H9 (cell line): ENCODE results near the gene DDIT4. TPM values are rescaled to one million over a fixed set of nuclear protein-coding genes. Genes with fewer than 3 reads are reported as not detected.

ENCODE experiments used
- DNase-seq: peaks from one replicate; pipeline ENCODE4 v3.0.0-alpha.2; 2017
- H2AFZ ChIP-seq: one replicate; pipeline ENCODE4 v1.6.1; 2013; ENCODE audit warnings: mild to moderate bottlenecking, low read length, control low read depth, moderate library complexity
- H2AK5ac ChIP-seq: 2 replicates; pipeline ENCODE4 v1.6.1; 2013; ENCODE audit warnings: low read length, control low read depth, mixed read lengths; ENCODE audit not compliant: insufficient read length
- H2BK120ac ChIP-seq: one replicate; pipeline ENCODE4 v1.6.1; 2013; ENCODE audit warnings: low read depth, mild to moderate bottlenecking, low read length, control low read depth, inconsistent platforms; ENCODE audit not compliant: poor library complexity, severe bottlenecking
- H2BK12ac ChIP-seq: 2 replicates; pipeline ENCODE4 v1.6.1; 2013; ENCODE audit warnings: low read length, control low read depth, mixed read lengths, low read depth; ENCODE audit not compliant: insufficient read length
- H2BK15ac ChIP-seq: 2 replicates; pipeline ENCODE4 v1.6.1; 2013; ENCODE audit warnings: low read depth, low read length, control low read depth
- H2BK20ac ChIP-seq: one replicate; pipeline ENCODE4 v1.6.1; 2013; ENCODE audit warnings: low read depth, mild to moderate bottlenecking, low read length, control low read depth, inconsistent platforms; ENCODE audit not compliant: poor library complexity, severe bottlenecking
- H2BK5ac ChIP-seq: 2 replicates; pipeline ENCODE4 v1.6.1; 2013; ENCODE audit warnings: low read length, control low read depth, mixed read lengths; ENCODE audit not compliant: insufficient read length
- H3K14ac ChIP-seq: 2 replicates; pipeline ENCODE4 v1.6.1; 2013; ENCODE audit warnings: low read length, control low read depth; ENCODE audit not compliant: insufficient read depth
- H3K18ac ChIP-seq: 2 replicates; pipeline ENCODE4 v1.6.1; 2013; ENCODE audit warnings: low read depth, mild to moderate bottlenecking, mixed read lengths, low read length, control low read depth; ENCODE audit not compliant: insufficient read length
- H3K23ac ChIP-seq: 2 replicates; pipeline ENCODE4 v1.6.1; 2013; ENCODE audit warnings: low read length, control low read depth, mixed read lengths, low read depth; ENCODE audit not compliant: insufficient read length
- H3K23me2 ChIP-seq: 2 replicates; pipeline ENCODE4 v1.6.1; 2013; ENCODE audit warnings: low read depth, mild to moderate bottlenecking, mixed read lengths, low read length, control low read depth; ENCODE audit not compliant: insufficient read length, poor library complexity, severe bottlenecking
- H3K27ac ChIP-seq: 2 replicates; pipeline ENCODE4 v1.5.1; 2013; ENCODE audit warnings: low read length, control low read depth, mixed read lengths, low read depth; ENCODE audit not compliant: insufficient read length
- H3K27me3 ChIP-seq: 2 replicates; pipeline ENCODE4 v1.6.1; 2013; ENCODE audit warnings: low read length, control low read depth, inconsistent platforms; ENCODE audit not compliant: insufficient read depth
- H3K4ac ChIP-seq: 2 replicates; pipeline ENCODE4 v1.6.1; 2013; ENCODE audit warnings: low read depth, mild to moderate bottlenecking, control low read depth, inconsistent platforms, low read length, moderate library complexity
- H3K4me1 ChIP-seq: 2 replicates; pipeline ENCODE4 v1.6.1; 2013; ENCODE audit warnings: low read length, control low read depth, inconsistent platforms; ENCODE audit not compliant: insufficient read depth
- H3K4me2 ChIP-seq: 2 replicates; pipeline ENCODE4 v1.6.1; 2013; ENCODE audit warnings: low read length, control low read depth, mixed read lengths; ENCODE audit not compliant: insufficient read length, insufficient read depth
- H3K56ac ChIP-seq: 2 replicates; pipeline ENCODE4 v1.6.1; 2013; ENCODE audit warnings: low read depth, mild to moderate bottlenecking, mixed read lengths, low read length, control low read depth; ENCODE audit not compliant: insufficient read length
- H3K79me1 ChIP-seq: 2 replicates; pipeline ENCODE4 v1.6.1; 2013; ENCODE audit warnings: low read depth, mild to moderate bottlenecking, moderate library complexity, low read length, control low read depth, inconsistent platforms; ENCODE audit not compliant: insufficient read depth, poor library complexity, severe bottlenecking
- H3K79me2 ChIP-seq: 2 replicates; pipeline ENCODE4 v1.6.1; 2013; ENCODE audit warnings: low read length, control low read depth, inconsistent platforms; ENCODE audit not compliant: insufficient read depth
- H3K9ac ChIP-seq: 2 replicates; pipeline ENCODE4 v1.6.1; 2013; ENCODE audit warnings: low read length, control low read depth, mixed read lengths; ENCODE audit not compliant: insufficient read length; ENCODE audit errors: extremely low read depth
- H3K9me3 ChIP-seq: one replicate; pipeline ENCODE4 v1.6.1; 2013; ENCODE audit warnings: low read depth, low read length, inconsistent platforms; ENCODE audit not compliant: control insufficient read depth
- H3T11ph ChIP-seq: one replicate; pipeline ENCODE4 v1.6.1; 2013; ENCODE audit warnings: mild to moderate bottlenecking, low read length, control low read depth, inconsistent platforms
- H4K20me1 ChIP-seq: one replicate; pipeline ENCODE4 v1.6.1; 2013; ENCODE audit not compliant: control insufficient read depth, insufficient read length, insufficient read depth
- H4K5ac ChIP-seq: 2 replicates; pipeline ENCODE4 v1.6.1; 2013; ENCODE audit warnings: low read depth, mild to moderate bottlenecking, mixed read lengths, low read length, control low read depth; ENCODE audit not compliant: insufficient read length
- H4K8ac ChIP-seq: replicated peaks from 2 replicates; pipeline ENCODE4 v1.6.1; 2013; ENCODE audit warnings: low read length, control low read depth, mixed read lengths, low read depth; ENCODE audit not compliant: insufficient read length
- H4K91ac ChIP-seq: 2 replicates; pipeline ENCODE4 v1.6.1; 2013; ENCODE audit warnings: low read depth, mild to moderate bottlenecking, moderate library complexity, mixed read lengths, low read length, control low read depth; ENCODE audit not compliant: insufficient read length
- H3K27ac Mint-ChIP-seq, 3 experiments: 2 replicates in 2 of 3; 3 replicates in 1 of 3; pipeline ENCODE4 v1.8.0; 2020 to 2021; ENCODE audit warnings: mixed read lengths in 3 of 3, mild to moderate bottlenecking in 1 of 3, moderate library complexity in 1 of 3
- H3K27me3 Mint-ChIP-seq: 2 replicates; pipeline ENCODE4 v1.8.0; 2021; ENCODE audit warnings: low read depth, mild to moderate bottlenecking, moderate library complexity, mixed read lengths
- H3K36me3 Mint-ChIP-seq, 3 experiments: 2 replicates in 2 of 3; 3 replicates in 1 of 3; pipeline ENCODE4 v1.8.0; 2020 to 2021; ENCODE audit warnings: low read depth in 3 of 3, mixed read lengths in 3 of 3; ENCODE audit not compliant: insufficient read depth in 1 of 3
- H3K4me1 Mint-ChIP-seq, 2 experiments: 2 replicates each; pipeline ENCODE4 v1.8.0; 2020; ENCODE audit warnings: mixed read lengths in 2 of 2
- H3K4me3 Mint-ChIP-seq, 2 experiments: 2 replicates in 1 of 2; 3 replicates in 1 of 2; pipeline ENCODE4 v1.8.0; 2020 to 2021; ENCODE audit warnings: mild to moderate bottlenecking in 2 of 2, mixed read lengths in 2 of 2, moderate library complexity in 1 of 2
- H3K9me3 Mint-ChIP-seq, 2 experiments: 2 replicates in 1 of 2; 3 replicates in 1 of 2; pipeline ENCODE4 v1.8.0; 2020; ENCODE audit warnings: mild to moderate bottlenecking in 2 of 2, mixed read lengths in 2 of 2, moderate library complexity in 1 of 2
- WGBS: extraction: QIAGEN DNeasy Blood & Tissue Kit; methylation state at CpG from one replicate; pipeline ENCODE4 v1.1.7; 2013; ENCODE audit warnings: missing lambda C conversion rate, low lambda C conversion rate, mixed read lengths; ENCODE audit not compliant: insufficient read length; ENCODE audit errors: extremely low coverage; 5-methylcytosine and 5-hydroxymethylcytosine counted together
- total RNA-seq: library from RNA; stranded (reverse); gene quantifications from 2 replicates; pipeline ENCODE4 v1.2.1, GENCODE V29; 2021
- TF ChIP-seq, protein P1 (sequence below): fragments of 200-600 bp; sonication (generic); conservative IDR thresholded peaks from 3 replicates; pipeline ENCODE4 v1.8.0; 2021; ENCODE audit warnings: antibody characterized with exemption, mild to moderate bottlenecking

Gene DDIT4
- total RNA-seq, 1 experiment from 2014 or later, result 84.0 TPM

GRCh38 chr10:72243822-72244437 lies 29.8 kb upstream of the DDIT4 start:
- Histone ChIP-seq H3K4me1 (peaks cover 5% of the 10 kb centered on the region; the same call in 1 of the 2 replicates), H2BK15ac (no peak overlapping the region), H2BK5ac (no peak overlapping the region), H3K18ac (no peak overlapping the region), H2AFZ (no peak overlapping the region), H4K5ac (no peak overlapping the region), H3K23ac (no peak overlapping the region), H3K27me3 (no peaks in the 10 kb centered on the region), H3K9me3 (no peaks in the 10 kb centered on the region), H3K9ac (no peak overlapping the region), H3K23me2 (no peaks in the 10 kb centered on the region), H3K79me1 (no peaks in the 10 kb centered on the region), H2BK20ac (no peak overlapping the region), H3K79me2 (no peaks in the 10 kb centered on the region), H3K4me2 (no peak overlapping the region), H3T11ph (no peak overlapping the region), H2AK5ac (no peak overlapping the region), H4K8ac (no peak overlapping the region), H3K56ac (no peak overlapping the region), H3K27ac (no peak overlapping the region), H2BK12ac (no peak overlapping the region), H4K20me1 (no peaks in the 10 kb centered on the region), H3K14ac (no peak overlapping the region; the same call in 1 of the 2 replicates), H3K4ac (no peak overlapping the region), H2BK120ac (no peak overlapping the region), H4K91ac (peak overlapping the region; percentile 55)
- H3K27ac Mint-ChIP-seq, result peak overlapping the region in 1 of 3 experiments; percentile 25; a peak in 1 of 7 replicates
- TF ChIP-seq, protein P1, sequence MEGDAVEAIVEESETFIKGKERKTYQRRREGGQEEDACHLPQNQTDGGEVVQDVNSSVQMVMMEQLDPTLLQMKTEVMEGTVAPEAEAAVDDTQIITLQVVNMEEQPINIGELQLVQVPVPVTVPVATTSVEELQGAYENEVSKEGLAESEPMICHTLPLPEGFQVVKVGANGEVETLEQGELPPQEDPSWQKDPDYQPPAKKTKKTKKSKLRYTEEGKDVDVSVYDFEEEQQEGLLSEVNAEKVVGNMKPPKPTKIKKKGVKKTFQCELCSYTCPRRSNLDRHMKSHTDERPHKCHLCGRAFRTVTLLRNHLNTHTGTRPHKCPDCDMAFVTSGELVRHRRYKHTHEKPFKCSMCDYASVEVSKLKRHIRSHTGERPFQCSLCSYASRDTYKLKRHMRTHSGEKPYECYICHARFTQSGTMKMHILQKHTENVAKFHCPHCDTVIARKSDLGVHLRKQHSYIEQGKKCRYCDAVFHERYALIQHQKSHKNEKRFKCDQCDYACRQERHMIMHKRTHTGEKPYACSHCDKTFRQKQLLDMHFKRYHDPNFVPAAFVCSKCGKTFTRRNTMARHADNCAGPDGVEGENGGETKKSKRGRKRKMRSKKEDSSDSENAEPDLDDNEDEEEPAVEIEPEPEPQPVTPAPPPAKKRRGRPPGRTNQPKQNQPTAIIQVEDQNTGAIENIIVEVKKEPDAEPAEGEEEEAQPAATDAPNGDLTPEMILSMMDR, result no peak
- DNase-seq, result no peak
- no peak overlapping the region for H3K4me3 Mint-ChIP-seq
- WGBS, result no CpG with 5 or more reads among the region's 11 CpGs
- H3K9me3 Mint-ChIP-seq, result no peaks in the 10 kb centered on the region; a peak in 1 of 5 replicates
- no peaks in the 10 kb centered on the region for H3K27me3 Mint-ChIP-seq
- peaks cover 28 to 39% of the 10 kb centered on the region in 2 experiments for H3K4me1 Mint-ChIP-seq
- H3K36me3 Mint-ChIP-seq, result no peaks in the 10 kb centered on the region
